ENCODE measurements around the gene KRT74.

GRCh38 chr12:52543985-52544883 is 29.4 kb downstream of the KRT74 start:
- TF ChIP-seq, protein P1, sequence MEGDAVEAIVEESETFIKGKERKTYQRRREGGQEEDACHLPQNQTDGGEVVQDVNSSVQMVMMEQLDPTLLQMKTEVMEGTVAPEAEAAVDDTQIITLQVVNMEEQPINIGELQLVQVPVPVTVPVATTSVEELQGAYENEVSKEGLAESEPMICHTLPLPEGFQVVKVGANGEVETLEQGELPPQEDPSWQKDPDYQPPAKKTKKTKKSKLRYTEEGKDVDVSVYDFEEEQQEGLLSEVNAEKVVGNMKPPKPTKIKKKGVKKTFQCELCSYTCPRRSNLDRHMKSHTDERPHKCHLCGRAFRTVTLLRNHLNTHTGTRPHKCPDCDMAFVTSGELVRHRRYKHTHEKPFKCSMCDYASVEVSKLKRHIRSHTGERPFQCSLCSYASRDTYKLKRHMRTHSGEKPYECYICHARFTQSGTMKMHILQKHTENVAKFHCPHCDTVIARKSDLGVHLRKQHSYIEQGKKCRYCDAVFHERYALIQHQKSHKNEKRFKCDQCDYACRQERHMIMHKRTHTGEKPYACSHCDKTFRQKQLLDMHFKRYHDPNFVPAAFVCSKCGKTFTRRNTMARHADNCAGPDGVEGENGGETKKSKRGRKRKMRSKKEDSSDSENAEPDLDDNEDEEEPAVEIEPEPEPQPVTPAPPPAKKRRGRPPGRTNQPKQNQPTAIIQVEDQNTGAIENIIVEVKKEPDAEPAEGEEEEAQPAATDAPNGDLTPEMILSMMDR (conservative IDR thresholded peaks at IDR 0.05; ENCODE audit: low read depth, low read length), result no peak
- TF ChIP-seq EZH2phosphoT487 (IDR thresholded peaks at IDR 0.05; ENCODE audit: borderline replicate concordance, low read length), result no peak

Measured in PC-3 (cell line).